Measurements from ENCODE around the gene SELENOS. TPM values are rescaled to one million over a fixed set of nuclear protein-coding genes. Genes with fewer than 3 reads are reported as not detected.

Gene SELENOS
- total and polyA plus RNA-seq, 11 donors: 38.7 to 209 (median 49.8) TPM

DNA sequence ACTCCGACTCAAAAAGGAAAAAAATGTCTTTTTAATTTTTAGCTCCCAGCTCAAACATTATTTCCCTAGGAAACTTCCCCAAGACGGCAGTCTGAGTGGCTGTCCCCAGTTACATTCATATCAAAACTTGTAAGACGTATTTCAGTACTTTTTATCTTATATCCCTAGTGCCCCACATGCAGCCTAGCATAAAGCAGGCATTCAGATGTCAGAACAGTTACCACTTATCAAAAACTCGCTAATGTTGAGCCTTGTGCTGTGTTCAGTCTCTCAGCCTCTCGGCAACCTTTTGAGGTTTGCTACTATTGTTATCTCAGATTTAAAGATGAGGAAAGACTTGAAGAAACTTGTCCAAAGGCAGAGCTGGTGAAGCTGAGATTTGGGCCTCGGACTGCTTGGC is 6.6 kb upstream of the SELENOS start:
- DNase-seq (no peak), ATAC-seq (no peak)
- 78 to 91% (median 86%) methylated on average over 6 of the region's 6 CpGs for WGBS, 4 donors
- no peak overlapping the region for H3K4me3 ChIP-seq
- H3K27ac ChIP-seq: no peak overlapping the region
- peaks cover 0 to 3% (median 0%) of the 10 kb centered on the region in 12 donors for H3K9me3 ChIP-seq
- peaks cover 0 to 98% (median 94%) of the 10 kb centered on the region in 9 donors for H3K36me3 ChIP-seq
- intact Hi-C loops (cut with DNase I): no loop called here
- peaks cover 0 to 9% (median 0%) of the 10 kb centered on the region in 12 donors for H3K4me1 ChIP-seq
- no peaks in the 10 kb centered on the region for H3K27me3 ChIP-seq
- TF ChIP-seq POLR2A (IDR thresholded peaks at IDR 0.05) (no peak), CTCF (IDR thresholded peaks at IDR 0.05) (no peak)

DNA sequence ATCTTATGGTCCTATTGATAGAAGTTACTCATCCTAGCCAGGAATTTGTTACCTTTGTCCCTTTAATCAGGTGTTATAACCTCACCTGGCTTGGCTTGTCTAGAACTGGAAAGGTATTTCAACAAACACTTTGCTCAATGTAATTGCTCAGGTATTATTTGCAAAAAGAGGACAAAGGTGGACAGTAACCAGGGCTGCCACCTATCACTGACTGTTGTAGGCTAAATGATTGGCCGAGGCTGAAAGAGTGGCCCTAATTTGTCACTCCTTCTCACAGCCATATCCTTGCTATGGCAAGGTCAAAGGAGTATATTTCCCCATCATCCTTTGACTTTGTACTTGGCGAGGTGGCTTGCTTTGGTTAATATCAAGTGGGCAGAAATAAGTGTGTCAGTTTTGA is 2.7 kb upstream of the SELENOS start:
- H3K4me3 ChIP-seq: no peak overlapping the region

DNA sequence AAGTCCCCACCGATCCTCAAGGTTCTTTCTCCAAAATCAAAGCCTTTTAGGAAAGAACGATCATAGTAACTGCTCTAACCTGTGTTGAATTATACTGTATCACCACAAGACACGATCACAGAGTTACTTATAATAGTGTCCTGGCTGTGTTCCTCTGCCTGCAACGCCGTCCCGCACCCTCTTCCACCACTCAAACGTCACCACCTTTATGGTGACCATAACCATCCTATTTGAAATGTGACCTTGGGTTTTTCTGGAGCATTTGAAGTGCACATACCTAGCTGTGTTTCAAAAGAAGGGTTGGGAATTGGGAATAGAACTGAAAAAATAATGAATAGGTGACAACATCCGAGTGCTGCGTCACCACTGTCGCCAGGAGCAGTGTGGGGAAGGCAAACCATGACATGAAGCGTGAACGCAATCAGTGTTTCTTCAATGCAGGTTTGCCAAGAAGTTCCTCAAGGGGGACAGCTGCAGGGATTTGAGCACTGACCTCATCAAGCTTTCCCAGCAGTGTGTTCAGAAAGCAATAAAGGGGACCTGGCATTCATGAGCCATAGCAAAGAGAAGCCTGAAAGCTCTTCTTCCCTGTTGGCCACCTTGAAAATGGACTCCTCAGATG is 769 bp upstream of the SELENOS start:
- peaks cover 6 to 29% (median 18%) of the 10 kb centered on the region in 12 donors for H3K4me1 ChIP-seq
- 79 to 84% (median 80%) methylated on average over 12 of the region's 12 CpGs for WGBS, 4 donors
- TF ChIP-seq POLR2A (IDR thresholded peaks at IDR 0.05) (no peak), CTCF (IDR thresholded peaks at IDR 0.05) (no peak)
- intact Hi-C loops (cut with DNase I): loop anchor here in 1 of 10 donors (10.0 kb wide), 1 partner anchor 673 kb away; the partner anchor contains the start of genes ASB7 and LINS1
- ATAC-seq (peak in 1 of 4 donors; percentile 5), DNase-seq (no peak)
- H3K27me3 ChIP-seq: no peaks in the 10 kb centered on the region
- H3K4me3 ChIP-seq: peak overlapping the region in 11 of 12 donors; percentile 62 to 98 (median 92)
- no peaks in the 10 kb centered on the region for H3K9me3 ChIP-seq
- peaks cover 0 to 69% (median 64%) of the 10 kb centered on the region in 9 donors for H3K36me3 ChIP-seq
- peak overlapping the region; percentile 66 to 97 (median 94) for H3K27ac ChIP-seq

More for the DNA sequence above, 2.7 kb upstream of the SELENOS start:
- Histone ChIP-seq H3K27me3 (no peaks in the 10 kb centered on the region), H3K4me1 (peaks cover 6 to 24% (median 15%) of the 10 kb centered on the region in 12 donors), H3K27ac (no peak overlapping the region), H3K9me3 (no peaks in the 10 kb centered on the region), H3K36me3 (peaks cover 0 to 69% (median 64%) of the 10 kb centered on the region in 9 donors)
- WGBS, 4 donors: 88 to 98% (median 91%) methylated on average over 2 of the region's 2 CpGs
- DNase-seq (no peak), ATAC-seq (no peak)
- intact Hi-C loops (cut with DNase I): no loop called here
- TF ChIP-seq POLR2A (IDR thresholded peaks at IDR 0.05) (no peak), CTCF (IDR thresholded peaks at IDR 0.05) (no peak)

- peak in 1 of 4 donors; percentile 3 for ATAC-seq
- H3K4me3 ChIP-seq: peak overlapping the region; percentile 62 to 98 (median 90)
- peaks cover 6 to 36% (median 18%) of the 10 kb centered on the region in 12 donors for H3K4me1 ChIP-seq
- no peaks in the 10 kb centered on the region for H3K27me3 ChIP-seq
- WGBS, 4 donors: 11 to 20% (median 13%) methylated on average over 14 of the region's 14 CpGs
- H3K9me3 ChIP-seq: no peaks in the 10 kb centered on the region
- peaks cover 0 to 69% (median 64%) of the 10 kb centered on the region in 9 donors for H3K36me3 ChIP-seq
- DNase-seq: no peak
- TF ChIP-seq CTCF (IDR thresholded peaks at IDR 0.05) (peak in 4 of 12 donors; percentile 7 to 25 (median 16)), POLR2A (IDR thresholded peaks at IDR 0.05) (no peak)
- H3K27ac ChIP-seq: peak overlapping the region; percentile 82 to 97 (median 94)
- intact Hi-C loops (cut with DNase I): loop anchor here in 1 of 10 donors (10.0 kb wide), 1 partner anchor 672 kb away; the partner anchor contains the start of genes ASB7 and LINS1
Measured at GRCh38 chr15:101276501-101277037, 716 bp downstream of the SELENOS start.

Measured in heart left ventricle (tissue), 16 donors.